Ishikawa (cell line): ENCODE measurements around the gene CSNK1G2.

Source experiments
- CEBPB ChIP-seq: IDR thresholded peaks from 2 replicates; pipeline ENCODE4 v1.6.1; 2012
- CREB1 ChIP-seq: IDR thresholded peaks from 2 replicates; pipeline ENCODE4 v1.6.1; 2012; ENCODE audit warnings: low read depth
- EGR1 ChIP-seq: IDR thresholded peaks from 2 replicates; pipeline ENCODE4 v1.6.1; 2012
- EP300 ChIP-seq: IDR thresholded peaks from 2 replicates; pipeline ENCODE4 v1.6.1; 2012; ENCODE audit warnings: borderline replicate concordance
- FOXM1 ChIP-seq: IDR thresholded peaks from 2 replicates; pipeline ENCODE4 v1.6.1; 2012; ENCODE audit warnings: low read depth, borderline replicate concordance
- MAX ChIP-seq: IDR thresholded peaks from 2 replicates; pipeline ENCODE4 v1.6.1; 2012
- NFIC ChIP-seq: IDR thresholded peaks from 2 replicates; pipeline ENCODE4 v1.6.1; 2012
- RAD21 ChIP-seq: IDR thresholded peaks from 2 replicates; pipeline ENCODE4 v1.6.1; 2012; ENCODE audit warnings: low read depth
- REST ChIP-seq: IDR thresholded peaks from 2 replicates; pipeline ENCODE4 v1.6.1; 2012; ENCODE audit warnings: low read depth, mild to moderate bottlenecking
- TAF1 ChIP-seq: IDR thresholded peaks from 2 replicates; pipeline ENCODE4 v1.6.1; 2012; ENCODE audit warnings: low read depth, mild to moderate bottlenecking
- TCF12 ChIP-seq: IDR thresholded peaks from 2 replicates; pipeline ENCODE4 v1.6.1; 2012; ENCODE audit warnings: low read depth
- TEAD4 ChIP-seq: IDR thresholded peaks from 2 replicates; pipeline ENCODE4 v1.6.1; 2012
- USF1 ChIP-seq: IDR thresholded peaks from 2 replicates; pipeline ENCODE4 v1.6.1; 2012
- YY1 ChIP-seq: IDR thresholded peaks from 2 replicates; pipeline ENCODE4 v1.6.1; 2012; ENCODE audit warnings: low read depth
- ZBTB7A ChIP-seq: IDR thresholded peaks from 2 replicates; pipeline ENCODE4 v1.6.1; 2012; ENCODE audit warnings: low read depth

CSNK1G2 gene

GRCh38 chr19:1979017-1979416 lies 38.0 kb downstream of the CSNK1G2 start:
- TF ChIP-seq CREB1 (no peak), TEAD4 (no peak)

- TF ChIP-seq CREB1 (no peak), MAX (no peak), USF1 (no peak), EP300 (no peak), EGR1 (no peak)
These were observed 38.7 kb downstream of the CSNK1G2 start for GRCh38 chr19:1979642-1980041.

- TF ChIP-seq ZBTB7A: no peak
- no peak for TF ChIP-seq FOXM1
- no peak for TF ChIP-seq CREB1
- TF ChIP-seq TCF12: no peak
- TF ChIP-seq EP300: no peak
- no peak for TF ChIP-seq RAD21
- TF ChIP-seq YY1: no peak
- TF ChIP-seq REST: no peak
- TF ChIP-seq MAX: no peak
- no peak for TF ChIP-seq TAF1
- TF ChIP-seq EGR1: no peak
These were observed 39.3 kb downstream of the CSNK1G2 start for GRCh38 chr19:1980091-1980808.

GRCh38 chr19:1980809-1981181 lies 39.8 kb downstream of the CSNK1G2 start:
- TF ChIP-seq FOXM1 (no peak), MAX (no peak), RAD21 (no peak), YY1 (no peak), EGR1 (no peak), CEBPB (no peak), TAF1 (no peak), USF1 (no peak), ZBTB7A (no peak), TCF12 (no peak), NFIC (no peak), REST (no peak), TEAD4 (no peak), CREB1 (no peak), EP300 (no peak)

- TF ChIP-seq YY1: no peak
- no peak for TF ChIP-seq MAX
- no peak for TF ChIP-seq CEBPB
- TF ChIP-seq EP300: no peak
- no peak for TF ChIP-seq TCF12
- no peak for TF ChIP-seq EGR1
- TF ChIP-seq ZBTB7A: no peak
- no peak for TF ChIP-seq TAF1
- no peak for TF ChIP-seq FOXM1
- no peak for TF ChIP-seq CREB1
- TF ChIP-seq RAD21: no peak
- TF ChIP-seq NFIC: no peak
- TF ChIP-seq TEAD4: no peak
- no peak for TF ChIP-seq REST
- TF ChIP-seq USF1: no peak
These were observed 40.3 kb downstream of the CSNK1G2 start for GRCh38 chr19:1981253-1981652.
